ENCODE results near the gene ABHD5.
A peak's percentile ranks its signal among the peaks of the same experiment; 100 is the strongest.

The ABHD5 gene

GRCh38 chr3:43762451-43762850 lies 71.7 kb downstream of the ABHD5 start:
- DNase-seq (ENCODE audit: low read depth, low spot score): no peak
- Histone ChIP-seq H3K9ac (ENCODE audit: insufficient read length) (no peak overlapping the region), H3K36me3 (ENCODE audit: insufficient read depth, low read length) (no peaks in the 10 kb centered on the region), H3K9me3 (ENCODE audit: low read depth, low read length) (no peaks in the 10 kb centered on the region), H3K4me3 (no peak overlapping the region), H3K27ac (no peak overlapping the region)
- TF ChIP-seq FOXP2 (optimal IDR thresholded peaks at IDR 0.05; ENCODE audit: control extremely low read depth, extremely low read length, insufficient read depth): no peak
- TF ChIP-seq EZH2 (IDR thresholded peaks at IDR 0.05): no peak
- no peak for TF ChIP-seq POLR2AphosphoS5 (IDR thresholded peaks at IDR 0.05; ENCODE audit: borderline replicate concordance, low read depth, low read length)

- Histone ChIP-seq H3K9me3 (ENCODE audit: low read depth, low read length) (no peaks in the 10 kb centered on the region), H3K36me3 (ENCODE audit: insufficient read depth, low read length) (no peaks in the 10 kb centered on the region), H3K4me3 (no peak overlapping the region), H3K27ac (no peak overlapping the region), H3K9ac (ENCODE audit: insufficient read length) (no peak overlapping the region)
- DNase-seq (ENCODE audit: low read depth, low spot score): no peak
- no peak for TF ChIP-seq EZH2 (IDR thresholded peaks at IDR 0.05)
- no peak for TF ChIP-seq POLR2AphosphoS5 (IDR thresholded peaks at IDR 0.05; ENCODE audit: borderline replicate concordance, low read depth, low read length)
- no peak for TF ChIP-seq FOXP2 (optimal IDR thresholded peaks at IDR 0.05; ENCODE audit: control extremely low read depth, extremely low read length, insufficient read depth)
Observed at GRCh38 chr3:43764056-43764455, 73.3 kb downstream of the ABHD5 start.

- no peak overlapping the region for H3K27ac ChIP-seq
- TF ChIP-seq EZH2 (IDR thresholded peaks at IDR 0.05) (no peak), FOXP2 (optimal IDR thresholded peaks at IDR 0.05; ENCODE audit: control extremely low read depth, extremely low read length, insufficient read depth) (no peak)
- H3K36me3 ChIP-seq (ENCODE audit: insufficient read depth, low read length): no peaks in the 10 kb centered on the region
- no peaks in the 10 kb centered on the region for H3K9me3 ChIP-seq (ENCODE audit: low read depth, low read length)
- no peak for DNase-seq (ENCODE audit: low read depth, low spot score)
- no peak overlapping the region for H3K4me3 ChIP-seq
- H3K9ac ChIP-seq (ENCODE audit: insufficient read length): no peak overlapping the region
Observed at GRCh38 chr3:43764471-43764870, 73.7 kb downstream of the ABHD5 start.

GRCh38 chr3:43765521-43765971 lies 74.8 kb downstream of the ABHD5 start:
- Histone ChIP-seq H3K36me3 (ENCODE audit: insufficient read depth, low read length) (no peaks in the 10 kb centered on the region), H3K9ac (ENCODE audit: insufficient read length) (no peak overlapping the region), H3K4me3 (no peak overlapping the region), H3K9me3 (ENCODE audit: low read depth, low read length) (no peaks in the 10 kb centered on the region), H3K27ac (no peak overlapping the region)
- TF ChIP-seq FOXP2 (optimal IDR thresholded peaks at IDR 0.05; ENCODE audit: control extremely low read depth, extremely low read length, insufficient read depth) (no peak), POLR2AphosphoS5 (IDR thresholded peaks at IDR 0.05; ENCODE audit: borderline replicate concordance, low read depth, low read length) (no peak), EZH2 (IDR thresholded peaks at IDR 0.05) (no peak)
- no peak for DNase-seq (ENCODE audit: low read depth, low spot score)

- no peak for DNase-seq (ENCODE audit: low read depth, low spot score)
- TF ChIP-seq FOXP2 (optimal IDR thresholded peaks at IDR 0.05; ENCODE audit: control extremely low read depth, extremely low read length, insufficient read depth) (no peak), EZH2 (IDR thresholded peaks at IDR 0.05) (no peak), POLR2AphosphoS5 (IDR thresholded peaks at IDR 0.05; ENCODE audit: borderline replicate concordance, low read depth, low read length) (no peak)
- H3K4me3 ChIP-seq: no peak overlapping the region
- H3K9me3 ChIP-seq (ENCODE audit: low read depth, low read length): no peaks in the 10 kb centered on the region
- no peak overlapping the region for H3K9ac ChIP-seq (ENCODE audit: insufficient read length)
- H3K36me3 ChIP-seq (ENCODE audit: insufficient read depth, low read length): no peaks in the 10 kb centered on the region
- H3K27ac ChIP-seq: no peak overlapping the region
Observed at GRCh38 chr3:43766672-43767465, 76.1 kb downstream of the ABHD5 start.

GRCh38 chr3:43768381-43768973 lies 77.7 kb downstream of the ABHD5 start:
- TF ChIP-seq EZH2 (IDR thresholded peaks at IDR 0.05) (no peak), FOXP2 (optimal IDR thresholded peaks at IDR 0.05; ENCODE audit: control extremely low read depth, extremely low read length, insufficient read depth) (no peak), POLR2AphosphoS5 (IDR thresholded peaks at IDR 0.05; ENCODE audit: borderline replicate concordance, low read depth, low read length) (no peak)
- Histone ChIP-seq H3K27ac (0 out of 2 replicates have a peak overlapping the region, but pooled peaks have one; percentile 36), H3K36me3 (ENCODE audit: insufficient read depth, low read length) (no peaks in the 10 kb centered on the region), H3K9me3 (ENCODE audit: low read depth, low read length) (no peaks in the 10 kb centered on the region), H3K9ac (ENCODE audit: insufficient read length) (no peak overlapping the region), H3K4me3 (no peak overlapping the region)
- DNase-seq (ENCODE audit: low read depth, low spot score): no peak

GRCh38 chr3:43769097-43769884 lies 78.6 kb downstream of the ABHD5 start:
- TF ChIP-seq FOXP2 (optimal IDR thresholded peaks at IDR 0.05; ENCODE audit: control extremely low read depth, extremely low read length, insufficient read depth): no peak
- TF ChIP-seq POLR2AphosphoS5 (IDR thresholded peaks at IDR 0.05; ENCODE audit: borderline replicate concordance, low read depth, low read length): no peak
- no peak for TF ChIP-seq EZH2 (IDR thresholded peaks at IDR 0.05)
- no peaks in the 10 kb centered on the region for H3K36me3 ChIP-seq (ENCODE audit: insufficient read depth, low read length)
- peak; percentile 39 for DNase-seq (ENCODE audit: low read depth, low spot score)
- H3K9ac ChIP-seq (ENCODE audit: insufficient read length): no peak overlapping the region
- H3K9me3 ChIP-seq (ENCODE audit: low read depth, low read length): no peaks in the 10 kb centered on the region
- H3K4me3 ChIP-seq: peak overlapping the region; percentile 65
- no peak overlapping the region for H3K27ac ChIP-seq

GRCh38 chr3:43769885-43770425 lies 79.2 kb downstream of the ABHD5 start:
- Histone ChIP-seq H3K9ac (ENCODE audit: insufficient read length) (no peak overlapping the region), H3K36me3 (ENCODE audit: insufficient read depth, low read length) (no peaks in the 10 kb centered on the region), H3K27ac (no peak overlapping the region), H3K4me3 (peak overlapping the region; percentile 65), H3K9me3 (ENCODE audit: low read depth, low read length) (no peaks in the 10 kb centered on the region)
- TF ChIP-seq EZH2 (IDR thresholded peaks at IDR 0.05) (no peak), POLR2AphosphoS5 (IDR thresholded peaks at IDR 0.05; ENCODE audit: borderline replicate concordance, low read depth, low read length) (no peak), FOXP2 (optimal IDR thresholded peaks at IDR 0.05; ENCODE audit: control extremely low read depth, extremely low read length, insufficient read depth) (no peak)
- DNase-seq (ENCODE audit: low read depth, low spot score): no peak

Data from SK-N-MC (cell line).